Lung microvascular endothelial cell (primary cell): ENCODE data around the gene S100A6. TPM values are rescaled to one million over a fixed set of nuclear protein-coding genes. Genes with fewer than 3 reads are reported as not detected.
A peak's percentile ranks its signal among the peaks of the same experiment; 100 is the strongest.

Source experiments
- DNase-seq, 2 donors: peaks; one replicate each; pipeline versions ENCODE4 v3.0.0 to v3.0.0-alpha.2; 2010; ENCODE audit warnings: low read depth in 2 of 2
- total RNA-seq: library from RNA; depleted of rRNA; stranded (reverse); fragments of >200 nt; gene quantifications from 2 replicates; pipeline ENCODE4 v1.2.1, GENCODE V29; 2014

Gene S100A6
- total RNA-seq, 1 donor from 2014 or later = 524 TPM

DNA sequence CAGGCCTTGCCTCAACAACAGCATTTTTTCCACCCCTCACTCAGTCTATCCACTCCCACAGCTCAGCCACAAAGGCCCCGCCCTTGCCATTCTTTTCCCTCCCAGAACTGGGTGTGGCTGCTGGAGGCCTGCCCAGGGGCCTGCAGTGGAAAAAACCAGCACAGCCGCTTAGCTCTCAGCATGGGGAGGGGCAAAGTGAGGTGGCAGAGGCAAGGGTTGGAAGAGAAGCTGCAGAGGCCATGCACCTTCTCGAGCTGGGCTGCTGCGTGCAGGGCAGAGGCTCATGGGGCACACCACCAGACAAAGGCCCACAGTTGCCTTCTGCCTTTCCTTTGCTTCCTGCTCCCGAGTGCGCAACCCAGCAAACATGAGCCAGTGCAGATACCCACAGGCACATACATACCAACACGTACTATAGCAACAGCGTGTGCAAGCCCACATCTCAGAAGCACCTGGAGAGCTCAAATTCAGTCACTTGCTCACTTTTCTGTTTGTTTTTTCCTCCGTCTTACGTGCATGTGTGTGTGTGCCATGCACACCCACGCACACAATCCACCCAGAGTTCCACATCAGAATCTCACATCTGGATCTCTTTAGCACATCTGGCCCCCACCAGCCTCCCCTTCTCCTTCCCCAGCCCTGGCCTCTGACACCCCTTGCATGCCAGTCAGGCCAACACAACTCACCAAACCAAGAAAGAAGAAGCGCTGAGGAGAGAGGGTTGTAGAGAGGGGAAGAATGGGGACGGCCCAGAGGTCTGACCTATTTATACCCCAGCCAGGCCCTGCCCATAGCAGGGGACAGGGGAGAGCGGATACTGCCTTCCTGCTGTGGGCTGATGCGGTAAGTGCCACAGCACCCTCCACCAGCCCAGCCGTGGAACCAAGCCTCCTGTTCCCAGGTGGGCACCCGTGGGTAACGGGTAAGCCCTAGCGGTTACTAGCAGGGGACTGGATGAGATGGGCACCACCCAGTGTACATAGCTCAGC lies 9.6 kb upstream of the S100A6 start, which contains the start of gene S100A4:
Gene S100A4, minus strand, starts transcription at position 740 of the 989 bp plus-strand sequence. CDS start 1,012 bp downstream, outside the sequence.
- DNase-seq = peak; percentile 70 to 94

DNA sequence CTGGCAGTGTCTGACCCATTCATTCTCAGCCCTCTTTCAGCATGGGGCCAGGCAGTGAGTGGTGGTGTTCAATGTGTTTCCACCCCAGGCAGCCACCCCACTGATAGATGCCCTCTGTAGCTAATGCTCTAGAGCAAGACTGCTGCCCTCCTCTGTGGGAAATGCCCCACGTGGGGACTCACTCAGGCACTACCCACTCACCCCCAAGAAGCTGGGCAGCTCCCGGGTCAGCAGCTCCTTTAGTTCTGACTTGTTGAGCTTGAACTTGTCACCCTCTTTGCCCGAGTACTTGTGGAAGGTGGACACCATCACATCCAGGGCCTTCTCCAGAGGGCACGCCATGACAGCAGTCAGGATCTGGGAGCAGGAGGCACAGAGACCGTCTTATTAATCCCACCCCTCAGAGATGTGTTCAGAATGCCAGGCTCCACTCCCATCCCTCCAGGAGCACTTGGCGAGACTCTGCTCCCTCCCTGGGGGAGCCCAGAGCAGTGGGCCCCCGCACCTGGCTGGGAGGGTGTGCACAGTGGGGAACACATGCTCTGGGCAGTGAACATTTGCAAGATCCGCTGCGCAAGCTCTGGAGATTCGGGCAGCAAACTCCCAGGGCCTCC lies 8.8 kb upstream of the S100A6 start:
- no peak for DNase-seq

DNA sequence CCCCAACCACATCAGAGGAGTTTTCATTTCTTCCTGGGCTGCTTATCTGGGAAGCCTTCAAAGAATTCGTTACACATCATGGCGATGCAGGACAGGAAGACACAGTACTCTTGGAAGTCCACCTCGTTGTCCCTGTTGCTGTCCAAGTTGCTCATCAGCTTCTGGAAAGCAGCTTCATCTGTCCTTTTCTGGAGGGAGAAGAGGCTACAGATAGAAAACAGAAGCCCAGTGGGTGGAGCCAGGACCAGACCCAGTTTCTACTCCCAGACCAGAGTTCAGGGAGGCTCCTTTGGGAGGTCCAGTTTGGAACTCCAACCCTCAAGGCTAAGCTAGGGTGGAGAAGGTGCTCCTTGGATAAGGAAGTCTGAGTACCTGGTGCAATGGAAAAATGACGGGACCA lies 7.9 kb upstream of the S100A6 start:
- DNase-seq = no peak

DNA sequence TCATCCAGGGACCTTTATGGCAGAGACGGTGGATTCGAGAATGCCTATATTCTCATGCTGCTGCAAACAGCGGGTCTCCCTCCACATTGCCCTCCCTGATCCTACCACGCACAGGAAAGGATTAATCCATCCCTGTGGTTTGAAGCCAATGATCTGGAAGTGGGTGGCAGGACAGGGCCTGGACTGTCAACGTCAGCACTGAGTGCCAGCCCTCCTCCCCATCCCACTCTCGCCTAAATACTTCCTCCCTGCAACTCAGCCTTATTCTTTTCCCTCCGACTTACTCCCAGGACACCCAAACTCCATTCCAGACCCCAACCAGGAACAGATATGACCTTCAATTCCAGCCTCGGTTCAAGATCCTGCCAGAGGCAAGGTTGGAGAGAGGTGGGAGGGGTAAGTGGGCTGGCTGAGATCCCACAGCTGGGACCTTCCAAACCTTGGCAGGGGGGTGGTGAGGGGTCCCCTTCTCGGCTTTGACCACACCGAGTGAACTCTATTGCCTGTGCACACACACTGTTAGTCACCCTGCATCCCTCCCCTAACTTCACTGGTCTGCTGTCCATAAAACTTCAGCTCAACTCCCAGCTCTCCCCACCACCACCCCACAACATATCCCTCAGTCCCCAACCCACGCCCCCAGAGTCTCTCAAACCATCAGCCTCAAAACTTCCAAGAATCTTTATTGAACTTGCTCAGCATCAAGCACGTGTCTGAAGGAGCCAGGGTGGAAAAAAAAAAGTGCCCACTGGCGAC lies 7.3 kb upstream of the S100A6 start:
- DNase-seq = no peak

DNA sequence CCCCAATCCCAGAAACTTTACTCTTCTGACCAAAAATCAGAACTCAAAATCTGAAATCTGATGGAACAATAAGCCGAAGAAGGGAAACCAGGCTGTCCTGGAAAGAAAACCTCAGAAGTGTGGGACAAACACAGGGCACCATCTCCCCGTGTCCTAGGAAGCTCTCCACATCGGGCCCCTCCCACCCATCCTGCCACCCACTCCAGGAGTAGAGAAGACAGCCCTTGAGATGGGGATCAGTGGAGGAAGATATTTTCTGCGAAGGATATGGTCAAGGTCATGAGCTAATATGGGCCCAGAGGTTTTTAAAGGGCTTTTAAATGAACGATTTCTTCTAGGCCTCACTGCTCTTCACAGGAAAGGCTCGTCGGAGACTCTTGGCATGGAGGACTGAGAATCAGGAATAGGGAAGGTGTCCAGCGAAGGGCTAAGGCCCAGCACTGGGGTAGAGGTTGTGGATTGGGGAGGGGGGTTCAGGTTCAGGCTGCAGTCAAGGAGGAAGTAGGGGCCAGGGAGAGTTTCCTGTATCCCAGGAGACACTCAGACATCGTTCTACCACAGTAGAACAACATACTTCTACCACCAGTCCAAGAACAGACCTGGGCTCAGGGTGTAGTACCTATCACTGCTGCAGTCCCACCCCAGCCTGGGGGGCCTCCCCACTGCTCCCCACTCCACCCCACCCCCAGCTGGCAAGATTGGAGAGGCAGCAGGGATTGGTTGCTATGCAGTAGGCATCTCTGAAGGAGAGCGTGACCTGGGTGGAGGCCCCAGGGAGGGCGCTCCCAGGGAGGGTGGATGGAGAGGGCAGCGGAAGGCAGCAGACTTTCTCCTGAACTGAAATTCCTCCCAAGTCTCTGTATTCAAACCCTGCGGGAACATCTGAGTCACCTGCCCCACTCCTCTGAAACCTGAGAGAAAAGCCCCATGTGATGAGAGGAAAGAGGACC lies 6.1 kb upstream of the S100A6 start:
- DNase-seq = no peak

DNA sequence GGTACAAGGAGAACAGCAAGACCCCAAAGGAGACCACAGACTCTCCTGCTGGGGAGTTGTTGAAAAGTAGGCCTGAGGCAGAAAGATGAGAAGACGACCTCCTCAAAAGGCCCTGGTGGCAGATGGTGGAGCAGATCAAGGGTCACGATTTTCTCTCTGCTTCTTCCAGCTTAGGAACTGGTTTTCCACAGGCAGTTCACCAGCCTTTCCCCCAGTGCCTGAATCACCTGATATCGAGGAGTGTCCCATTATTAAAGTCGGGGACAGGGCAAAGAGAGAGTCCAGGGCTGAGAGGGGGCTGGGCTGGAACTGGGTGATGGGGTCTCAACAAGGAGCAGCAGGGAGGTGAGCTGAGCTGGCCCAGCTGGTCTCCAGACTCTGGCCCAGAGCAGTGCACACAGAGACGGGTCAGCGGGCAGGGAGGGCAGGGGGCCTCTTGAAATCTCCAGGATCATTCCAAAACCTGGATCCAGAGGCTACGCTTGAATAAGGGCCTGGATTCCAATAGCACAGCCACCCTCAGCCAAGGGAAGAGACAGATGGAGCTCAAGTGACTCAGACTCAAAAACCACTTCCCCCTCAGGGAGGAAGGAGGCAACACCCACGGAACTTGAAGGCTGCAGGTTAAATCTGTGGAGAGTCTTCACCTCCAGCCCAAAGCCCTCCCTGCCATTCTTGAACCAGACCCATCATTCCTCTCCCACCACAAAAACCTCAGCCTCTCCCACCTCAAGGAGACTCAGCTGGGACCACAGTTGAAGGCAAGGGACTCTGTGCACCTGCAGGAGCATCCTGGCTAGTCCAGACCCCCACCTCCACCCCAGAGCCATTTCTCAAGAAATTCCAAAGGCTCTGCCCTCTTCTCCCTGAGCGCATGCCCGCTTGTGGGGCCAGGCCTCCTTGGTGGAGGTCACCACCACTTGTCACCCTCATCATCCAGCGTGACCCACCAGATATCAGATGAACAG lies 4.9 kb upstream of the S100A6 start, which contains the start of gene S100A5:
Gene S100A5, minus strand, starts transcription at position 541 of the 968 bp plus-strand sequence. CDS start 743 bp downstream, outside the sequence.
- DNase-seq = no peak

DNA sequence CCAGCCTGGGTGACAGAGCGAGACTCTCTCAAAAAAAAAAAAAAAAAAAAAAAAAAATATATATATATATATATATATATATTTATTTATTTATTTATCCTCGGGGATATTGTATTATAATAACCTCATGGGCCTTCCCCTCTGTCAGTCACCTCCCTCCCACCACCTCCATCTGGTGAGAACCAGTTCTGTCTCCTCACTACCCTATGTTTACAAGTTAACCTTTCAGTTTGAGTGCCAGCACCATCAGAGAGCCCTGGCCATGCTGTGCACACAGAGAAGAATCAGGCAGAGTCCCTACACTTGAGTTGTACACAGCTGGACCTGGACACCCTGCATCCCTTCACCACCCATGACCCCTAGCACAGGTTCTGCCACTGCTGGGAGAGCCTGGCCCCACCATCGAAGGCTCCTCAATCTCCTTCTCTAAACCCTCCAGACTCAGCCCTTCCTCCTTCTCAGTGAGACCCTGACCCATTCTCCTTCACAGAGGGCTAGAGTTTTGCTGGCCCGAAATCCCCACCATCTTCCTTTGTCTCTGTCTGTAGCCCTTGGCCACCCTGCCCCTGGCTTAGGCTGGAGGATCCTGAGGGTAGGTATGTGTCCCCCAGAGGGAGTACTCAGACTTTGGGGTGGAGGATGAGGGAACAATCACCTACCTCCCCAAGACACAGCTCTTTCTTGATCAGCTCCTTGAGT lies 3.8 kb upstream of the S100A6 start:
- no peak for DNase-seq

DNA sequence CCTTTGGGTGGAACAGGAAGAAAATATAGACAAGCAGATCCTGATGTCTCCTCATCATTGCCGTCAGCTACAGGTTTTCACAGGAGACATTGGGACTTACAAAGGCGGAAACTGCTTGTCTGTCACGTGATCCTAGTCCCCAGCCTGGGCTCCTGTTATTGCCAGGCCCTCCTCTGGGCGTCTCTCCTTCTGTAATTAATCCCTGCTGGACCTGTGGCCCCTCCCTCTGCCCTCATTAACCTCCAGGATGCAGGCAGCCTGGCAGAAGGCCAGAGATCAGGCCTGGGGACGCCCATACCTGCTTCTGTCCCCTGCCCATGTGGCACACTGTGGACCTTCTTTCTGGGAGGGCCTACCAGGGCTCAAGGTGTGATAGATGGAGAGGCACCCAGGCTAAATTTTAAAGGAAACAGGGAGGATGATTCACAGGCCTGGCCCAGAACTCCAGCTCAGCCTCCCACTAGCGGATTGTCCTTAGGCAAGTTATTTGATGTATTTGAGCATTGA lies 2.6 kb upstream of the S100A6 start:
- peak in 1 of 2 donors; percentile 44 for DNase-seq

DNA sequence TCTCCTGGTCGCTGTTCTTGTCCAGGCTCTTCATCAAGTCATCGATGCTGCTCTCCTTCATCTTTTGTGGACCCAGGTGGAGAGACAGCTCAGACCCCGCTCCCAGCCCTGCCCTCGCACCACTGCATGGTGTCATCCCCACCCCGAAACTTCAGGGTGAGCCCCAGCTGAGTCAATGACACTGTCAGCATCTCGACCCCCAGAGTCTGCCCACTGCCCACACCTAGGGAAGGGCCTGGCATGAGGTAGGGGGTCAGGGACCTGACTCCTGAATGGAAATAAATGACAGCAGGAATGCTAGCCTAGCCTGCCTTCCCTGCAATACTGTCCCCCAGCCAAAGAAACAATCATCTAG lies 1.6 kb upstream of the S100A6 start:
- no peak for DNase-seq

DNA sequence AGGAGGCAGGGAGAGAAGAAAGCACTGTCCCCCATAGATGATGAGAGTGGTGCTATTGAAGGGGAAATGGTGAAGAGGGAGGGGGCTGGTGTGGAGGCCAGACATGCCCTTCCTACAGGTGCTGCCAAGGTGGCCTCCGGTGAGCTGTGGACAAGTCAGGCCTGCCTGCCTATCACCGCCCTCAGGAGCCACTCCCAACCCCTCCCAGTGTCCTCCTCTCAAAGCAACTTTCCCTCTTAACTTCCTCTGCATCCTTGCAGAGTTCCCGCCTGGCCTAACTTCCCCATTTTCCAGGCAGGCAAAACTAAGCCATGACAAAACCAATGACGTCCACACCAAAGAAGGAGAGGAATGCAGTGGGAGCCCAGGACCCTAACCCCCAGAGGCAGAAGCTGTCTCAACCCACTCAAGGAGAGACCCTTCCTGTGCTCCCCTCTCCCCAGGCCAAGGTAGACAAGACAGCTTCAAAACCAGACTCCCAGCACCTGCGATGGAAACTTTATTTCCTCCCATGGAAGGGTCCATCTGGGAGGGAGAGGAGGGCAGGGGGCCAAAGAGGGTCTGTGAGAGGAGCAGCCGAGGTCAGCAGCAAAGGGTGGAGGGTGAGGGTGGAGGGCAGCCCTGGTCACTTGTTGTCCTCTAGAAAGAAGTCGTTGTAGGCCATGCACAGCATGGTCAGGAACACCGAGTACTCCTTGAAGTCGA lies 1.0 kb upstream of the S100A6 start:
- no peak for DNase-seq

DNA sequence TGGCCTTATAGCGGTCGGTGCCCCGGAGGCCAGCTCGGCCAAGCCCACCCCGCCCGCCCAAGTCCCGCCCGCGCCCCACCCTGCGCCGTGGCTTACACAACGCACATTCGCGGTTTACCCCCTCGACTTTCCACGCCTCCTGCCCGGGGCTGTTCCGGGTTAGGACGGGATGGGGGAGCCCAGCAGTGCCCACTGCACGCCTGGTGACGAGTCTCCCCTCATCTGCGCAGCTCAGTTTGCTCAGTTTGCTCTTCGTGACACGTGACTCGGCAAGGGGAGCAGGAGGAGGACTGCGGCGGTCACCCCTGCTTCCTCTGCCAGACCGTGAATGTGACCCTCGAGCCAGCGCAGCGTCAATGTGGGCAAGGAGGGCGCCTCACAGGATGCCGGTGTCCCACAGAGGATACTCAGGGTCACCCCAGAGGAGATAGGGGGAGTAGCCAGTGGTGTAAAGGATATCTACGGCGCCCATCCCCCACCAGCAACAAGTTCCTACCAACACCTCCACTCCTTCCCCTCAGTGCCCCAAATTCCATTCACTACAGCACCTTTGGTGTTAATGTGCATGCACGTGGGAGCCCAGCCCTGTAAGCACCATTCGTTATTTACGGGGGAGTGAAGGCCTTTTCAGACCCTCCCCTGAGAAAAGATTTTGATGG lies 350 bp upstream of the S100A6 start:
- peak; percentile 72 to 80 for DNase-seq

DNA sequence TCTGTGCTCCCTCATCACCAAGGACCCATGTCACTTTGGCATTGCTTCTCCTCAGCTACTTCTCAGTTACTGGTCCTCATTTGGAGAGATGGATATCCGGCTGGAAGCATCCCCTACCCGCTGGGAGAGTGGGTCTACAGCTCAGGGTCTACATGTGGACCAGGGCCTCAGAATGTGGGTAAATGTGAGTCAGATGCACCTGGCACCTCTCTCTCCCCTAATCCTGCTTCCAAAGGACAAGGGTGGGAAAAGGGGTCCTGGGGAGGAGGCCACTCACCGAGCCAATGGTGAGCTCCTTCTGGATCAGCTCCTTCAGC lies 908 bp downstream of the S100A6 start:
- DNase-seq = no peak

DNA sequence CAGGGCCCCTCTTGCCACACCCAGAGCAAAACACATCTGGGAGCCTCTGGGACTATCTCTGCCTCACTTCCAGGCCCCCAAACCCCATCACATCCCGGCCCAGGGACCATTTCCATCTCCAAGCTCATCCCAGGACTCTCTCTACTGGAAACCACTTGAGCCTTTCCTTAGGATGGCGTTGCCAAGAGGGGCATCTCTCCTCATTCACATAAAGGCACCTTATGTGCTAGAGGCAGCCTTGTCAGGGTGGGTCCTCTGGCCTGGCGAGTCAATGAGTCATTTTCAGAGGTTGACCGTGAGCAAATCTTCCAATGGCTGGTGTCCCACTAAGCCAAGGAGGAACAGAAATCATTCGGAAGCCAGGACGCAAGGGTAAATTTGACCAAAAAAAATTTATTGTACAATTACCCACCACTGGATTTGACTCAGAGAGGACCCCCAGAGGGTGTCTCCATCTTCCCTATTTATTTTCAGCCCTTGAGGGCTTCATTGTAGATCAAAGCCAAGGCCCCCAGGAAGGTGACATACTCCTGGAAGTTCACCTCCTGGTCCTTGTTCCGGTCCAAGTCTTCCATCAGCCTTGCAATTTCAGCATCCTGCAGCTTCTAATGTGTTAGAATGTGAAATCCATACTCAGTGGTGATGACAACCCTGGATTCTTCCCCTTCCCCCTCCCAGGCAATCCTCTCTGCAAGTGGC lies 1.4 kb downstream of the S100A6 start:
- peak in 1 of 2 donors; percentile 54 for DNase-seq

DNA sequence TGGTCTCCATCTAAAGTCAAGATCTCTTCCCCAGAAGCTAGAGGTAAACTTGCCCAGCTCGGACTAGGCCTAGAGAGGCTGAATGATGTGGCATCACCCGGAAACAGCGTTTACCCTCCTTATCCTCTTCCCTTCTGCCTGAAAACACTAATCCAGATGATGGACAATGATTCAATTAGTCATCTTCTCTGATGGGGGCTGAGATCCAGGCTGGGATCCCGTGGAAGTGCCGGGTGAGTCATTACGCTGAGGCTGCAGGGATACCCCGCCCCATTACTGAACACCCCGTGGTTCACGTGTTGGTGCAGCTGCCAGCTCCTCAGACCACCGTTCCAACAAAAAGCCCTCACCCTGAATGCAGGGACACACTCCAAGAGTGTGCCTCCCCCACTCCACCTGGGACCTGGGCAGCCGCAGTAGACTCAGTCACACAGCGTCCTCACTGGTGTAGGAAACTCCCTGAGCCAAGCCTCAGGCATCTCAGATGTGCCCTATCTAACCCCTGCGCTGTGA lies 2.0 kb downstream of the S100A6 start:
- peak; percentile 75 to 92 for DNase-seq

DNA sequence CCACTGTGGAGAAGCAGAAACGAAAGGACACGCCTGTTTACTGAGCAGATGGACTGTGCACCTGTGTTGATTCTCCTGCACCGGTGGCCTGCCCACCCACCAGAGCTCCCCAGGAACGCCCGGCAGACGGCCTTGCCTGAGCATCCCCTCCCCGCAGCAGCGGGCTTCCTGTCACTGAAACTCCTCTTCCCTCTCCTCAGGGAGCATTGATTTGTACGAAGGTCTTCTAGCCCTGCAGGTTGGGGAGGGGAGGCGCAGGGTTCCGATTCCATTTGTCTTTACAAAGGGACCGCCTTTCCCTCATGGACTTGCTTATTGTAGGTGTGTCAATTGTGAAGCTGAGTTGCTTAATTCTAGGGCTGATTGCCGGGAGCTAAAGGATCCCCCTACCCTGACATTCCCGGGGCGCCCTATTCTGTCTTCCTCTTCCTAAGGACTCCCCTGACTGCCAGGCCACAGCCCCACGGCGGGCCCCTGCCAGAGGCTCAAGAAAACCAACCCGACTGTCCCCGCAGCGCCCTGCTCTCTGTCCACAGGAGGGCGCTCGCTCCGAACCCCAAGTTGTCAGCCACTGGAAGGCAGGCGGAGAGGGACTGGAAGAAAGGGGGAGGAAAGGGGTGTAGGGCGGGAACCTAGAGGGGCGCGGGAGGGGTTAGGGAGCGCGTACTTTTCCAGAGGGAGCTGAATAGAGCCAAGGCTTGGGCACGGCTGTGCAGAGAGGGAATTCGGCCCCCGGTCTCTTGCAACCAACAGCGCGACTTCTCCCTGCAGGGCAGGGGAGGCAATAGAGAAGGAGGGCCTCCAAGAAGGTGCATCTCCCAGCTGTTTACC lies 2.8 kb downstream of the S100A6 start:
- peak; percentile 78 to 90 for DNase-seq

DNA sequence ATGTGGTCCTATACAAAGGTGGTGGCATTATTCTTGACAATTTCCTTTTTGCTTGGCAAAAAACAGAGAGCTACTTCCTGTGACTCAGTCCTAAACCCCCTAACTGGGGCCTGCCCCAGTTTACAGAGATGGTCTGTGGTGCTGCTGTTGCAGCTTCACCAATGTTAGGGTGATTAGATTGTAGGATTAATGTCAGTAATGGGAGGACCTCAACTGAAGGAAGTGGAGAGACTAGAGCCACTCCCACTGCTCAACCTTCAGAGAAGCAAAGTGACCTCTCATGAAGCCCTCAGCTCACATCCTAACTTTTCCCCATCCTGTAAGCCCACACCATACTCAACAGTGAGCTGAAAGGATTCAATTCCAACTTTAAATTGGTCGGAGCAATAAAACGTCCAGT lies 3.6 kb downstream of the S100A6 start:
- peak in 1 of 2 donors; percentile 38 for DNase-seq
